Measurements from ENCODE around the gene ATXN1. TPM values are rescaled to one million over a fixed set of nuclear protein-coding genes. Genes with fewer than 3 reads are reported as not detected.

Gene ATXN1
- total and polyA plus RNA-seq, 2 of the 8 experiments (the other 6 are each of a cell fraction or from before 2014, with no cell fraction given): 1.6 to 4.0 TPM

DNA sequence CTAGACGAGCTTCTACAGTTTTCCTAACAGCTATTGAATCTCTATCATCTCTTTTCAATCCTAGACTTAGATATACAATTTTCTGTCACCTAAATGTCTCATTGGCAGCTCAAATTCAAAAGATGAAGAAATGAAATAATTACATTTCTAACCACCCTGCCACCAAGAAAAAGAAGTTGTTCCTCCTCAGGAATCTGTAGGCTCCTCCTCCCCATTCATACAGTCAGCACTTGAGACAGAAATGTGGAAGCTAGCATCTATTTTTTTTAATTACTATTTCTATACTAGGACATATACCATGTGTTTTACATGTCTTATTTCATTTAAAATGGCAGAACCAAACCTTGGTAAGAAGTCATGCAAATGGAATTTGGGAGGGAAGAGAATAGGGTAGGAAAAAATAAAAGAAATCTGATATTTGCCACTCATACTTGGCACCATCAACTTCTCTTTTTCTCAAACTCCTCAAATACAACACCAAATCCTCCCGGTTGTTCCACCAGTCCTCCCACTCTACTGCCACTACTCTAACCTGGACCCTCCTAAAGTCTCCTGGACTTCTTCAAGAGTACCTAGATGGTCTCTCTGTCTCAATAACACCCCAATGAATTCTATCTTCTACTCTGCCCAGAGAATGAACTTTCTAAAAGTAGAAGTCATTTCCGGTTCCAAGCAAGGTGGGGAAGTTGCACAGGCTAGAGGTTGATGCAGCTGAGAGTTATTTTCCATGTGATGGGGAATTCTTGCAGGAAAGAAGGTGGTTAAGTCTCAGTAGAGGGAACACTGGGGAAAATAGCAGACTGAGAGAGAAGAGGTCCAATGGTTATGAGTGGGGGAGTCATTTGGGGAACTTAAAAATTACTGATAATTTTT, 54.1 kb downstream of the ATXN1 start:
- CTCF ChIA-PET (ENCODE audit: partially characterized antibody): interaction anchor here (0.8 kb wide), 1 partner anchor 63 kb away, joined by 3 read pairs; no protein-coding TSS in a partner anchor
- 88 to 100% methylated on average over 2 to 3 of the region's 3 CpGs for WGBS, 2 experiments (ENCODE audit: extremely low coverage in 1 of 2, insufficient coverage in 1 of 2, insufficient read length in 1 of 2, insufficient replicate concordance in 2 of 2, low coverage in 1 of 2, low lambda C conversion rate in 2 of 2, missing lambda C conversion rate in 1 of 2)
- no peak overlapping the region for H2BK12ac ChIP-seq (ENCODE audit: low read depth, low read length)
- no peak overlapping the region for H3K4ac ChIP-seq (replicated peaks; ENCODE audit: insufficient read length, low read depth, low read length)
- no peaks in the 10 kb centered on the region for H4K20me1 ChIP-seq (replicated peaks in 1 of 2; ENCODE audit: control insufficient read depth in 1 of 2, insufficient read depth in 2 of 2, low read length in 2 of 2)
- no peak overlapping the region for H2AK5ac ChIP-seq (ENCODE audit: low read depth, low read length)
- H3K56ac ChIP-seq (replicated peaks; ENCODE audit: insufficient read length, low read depth, low read length): no peak overlapping the region
- H3K27me3 ChIP-seq (replicated peaks in 1 of 4; ENCODE audit: control insufficient read depth in 3 of 4, extremely low read depth in 1 of 4, insufficient read depth in 3 of 4, low read length in 3 of 4): no peaks in the 10 kb centered on the region
- no peaks in the 10 kb centered on the region for H3K36me3 ChIP-seq (ENCODE audit: control insufficient read depth in 2 of 4, insufficient read depth in 4 of 4, low read length in 3 of 4)
- no peak overlapping the region for H3K23ac ChIP-seq (ENCODE audit: insufficient read length)
- H3K9me3 ChIP-seq (ENCODE audit: insufficient read depth in 2 of 2, low read depth in 1 of 2, low read length in 1 of 2): no peaks in the 10 kb centered on the region
- H3K9ac ChIP-seq (replicated peaks in 1 of 4; ENCODE audit: extremely low read depth in 1 of 4, low read depth in 3 of 4, low read length in 3 of 4): no peak overlapping the region
- no peak overlapping the region for H4K91ac ChIP-seq (replicated peaks; ENCODE audit: insufficient read length, low read length)
- no peak overlapping the region for H2BK5ac ChIP-seq (ENCODE audit: low read depth, low read length)
- no peak overlapping the region for H2BK120ac ChIP-seq (replicated peaks; ENCODE audit: low read depth, low read length)
- H3K27ac ChIP-seq (ENCODE audit: low read depth, low read length): no peak overlapping the region
- POLR2A ChIA-PET (ENCODE audit: partially characterized antibody): no interaction called here
- no peak overlapping the region for H3K4me2 ChIP-seq (ENCODE audit: insufficient read depth in 1 of 2, low read depth in 2 of 2, low read length in 2 of 2)
- no peaks in the 10 kb centered on the region for H3K79me1 ChIP-seq (ENCODE audit: low read depth, low read length)
- H3K14ac ChIP-seq (ENCODE audit: insufficient read length): no peak overlapping the region
- TF ChIP-seq POU5F1 (IDR thresholded peaks at IDR 0.05; ENCODE audit: low read depth, low read length) (no peak), NANOG (IDR thresholded peaks at IDR 0.05; ENCODE audit: insufficient read depth, low read depth, low read length, poor library complexity, severe bottlenecking) (no peak), SIRT6 (IDR thresholded peaks at IDR 0.05; ENCODE audit: low read length) (no peak), BACH1 (IDR thresholded peaks at IDR 0.05; ENCODE audit: low read length) (no peak), CREB1 (IDR thresholded peaks at IDR 0.05) (no peak), YY1 (IDR thresholded peaks at IDR 0.05; ENCODE audit: low read depth, low read length) (no peak), TEAD4 (IDR thresholded peaks at IDR 0.05; ENCODE audit: low read depth, low read length) (no peak), MAFK (IDR thresholded peaks at IDR 0.05; ENCODE audit: low read depth, low read length) (no peak)
- no peak overlapping the region for H3K18ac ChIP-seq (ENCODE audit: extremely low read depth, low read length)
- H4K8ac ChIP-seq (ENCODE audit: extremely low read depth, insufficient read depth, low read length): no peak overlapping the region
- no peak overlapping the region for H4K5ac ChIP-seq (ENCODE audit: insufficient read length, low read depth, low read length)
- peaks cover 0 to 6% (median 2%) of the 10 kb centered on the region in 4 experiments; a peak in 2 of 7 replicates for H3K4me1 ChIP-seq (replicated peaks in 1 of 4; ENCODE audit: control insufficient read depth in 3 of 4, insufficient read depth in 4 of 4, low read length in 3 of 4)
- no peak overlapping the region for H2BK15ac ChIP-seq (ENCODE audit: low read length)
- H2BK20ac ChIP-seq (ENCODE audit: low read length): no peak overlapping the region
- H3K4me3 ChIP-seq (ENCODE audit: extremely low read depth in 1 of 4, insufficient read depth in 2 of 4, low read depth in 3 of 4, low read length in 4 of 4): no peak overlapping the region
- DNase-seq (ENCODE audit: low read depth in 1 of 2, low spot score in 2 of 2) (no peak), FAIRE-seq (no peak)
- H3K79me2 ChIP-seq (ENCODE audit: control insufficient read depth in 1 of 2, insufficient read depth in 2 of 2, low read length in 2 of 2): no peaks in the 10 kb centered on the region
- no peaks in the 10 kb centered on the region for H3K23me2 ChIP-seq (ENCODE audit: low read depth, low read length)
- H2AFZ ChIP-seq (ENCODE audit: low read length): no peak overlapping the region
